GM12878 (cell line): ENCODE measurements around the gene PNPLA8. TPM values are rescaled to one million over a fixed set of nuclear protein-coding genes. Genes with fewer than 3 reads are reported as not detected.

Experiments
- ATAC-seq: fragments of 200-7000 bp; cut with Tn5 transposase; 3 replicates; pipeline ENCODE4 v1.9.1; 2020; ENCODE audit warnings: mild to moderate bottlenecking, moderate library complexity
- BruUV-seq: library from RNA; stranded (reverse); fragments of 400-500 nt; replicated peaks from 2 replicates; lab custom pipeline; 2021; lab: Mats Ljungman, UMichigan
- CTCF ChIA-PET: fragments of 300-600 bp; sonication (Branson Sonifier 250); formaldehyde crosslinking; extraction: SDS; loops from one replicate; lab custom pipeline; 2021; ENCODE audit warnings: inconsistent platforms; lab: Yijun Ruan, JAX
- POLR2A ChIA-PET: fragments of 350-600 bp; formaldehyde crosslinking; extraction: SDS; loops from one replicate; lab custom pipeline; 2021; ENCODE audit warnings: inconsistent platforms; lab: Charles Lee
- RAD21 ChIA-PET: fragments of 300-600 bp; sonication (Branson Sonifier 250); formaldehyde crosslinking; loops from one replicate; lab custom pipeline; 2023; ENCODE audit warnings: antibody characterized with exemption; ENCODE audit not compliant: unreplicated experiment; lab: Charles Lee
- SMC1A ChIA-PET: fragments of 300-600 bp; sonication (Branson Sonifier 250); formaldehyde crosslinking; loops from one replicate; lab custom pipeline; 2023; ENCODE audit not compliant: unreplicated experiment, uncharacterized antibody; lab: Charles Lee
- DNase-seq: peaks from one replicate; pipeline ENCODE4 v3.0.0-alpha.2; 2011; ENCODE audit warnings: low read depth, low spot score
- FAIRE-seq: peaks from 3 replicates; lab custom pipeline; 2011; peaks lifted over from hg19 to GRCh38; lab: Jason Lieb, UNC
- H2AFZ ChIP-seq: 2 replicates; pipeline ENCODE4 v1.6.0; 2011; ENCODE audit warnings: low read depth, low read length, control low read depth; ENCODE audit not compliant: control insufficient read depth
- H3K27ac ChIP-seq: 2 replicates; pipeline ENCODE4 v1.5.1; 2011; ENCODE audit warnings: control low read depth; ENCODE audit not compliant: control insufficient read depth, insufficient read depth
- H3K27me3 ChIP-seq, 2 experiments: replicated peaks in 1 of 2; 2 replicates each; pipeline versions ENCODE4 v1.6.0 to v1.6.1; 2011; ENCODE audit warnings: low read length in 1 of 2; ENCODE audit not compliant: control insufficient read depth in 2 of 2, insufficient read depth in 2 of 2
- H3K36me3 ChIP-seq, 2 experiments: 2 replicates each; pipeline ENCODE4 v1.5.1; 2011; ENCODE audit warnings: low read length in 1 of 2; ENCODE audit not compliant: control insufficient read depth in 2 of 2, insufficient read depth in 2 of 2
- H3K4me1 ChIP-seq: 2 replicates; pipeline ENCODE4 v1.6.1; 2011; ENCODE audit warnings: mild to moderate bottlenecking, low read length, moderate library complexity, mixed read lengths; ENCODE audit not compliant: control insufficient read depth, insufficient read depth
- H3K4me2 ChIP-seq: 2 replicates; pipeline ENCODE4 v1.6.0; 2011; ENCODE audit warnings: control low read depth; ENCODE audit not compliant: control insufficient read depth, insufficient read depth
- H3K4me3 ChIP-seq: fragments of 200-600 bp; sonication (generic); 2 replicates; pipeline ENCODE4 v1.5.1; 2016
- H3K79me2 ChIP-seq: 2 replicates; pipeline ENCODE4 v1.6.0; 2011; ENCODE audit warnings: low read length; ENCODE audit not compliant: control insufficient read depth, insufficient read depth
- H3K9ac ChIP-seq: 2 replicates; pipeline ENCODE4 v1.8.0; 2011; ENCODE audit warnings: low read length, control low read depth, mixed read lengths; ENCODE audit not compliant: control insufficient read depth, insufficient read depth
- H3K9me3 ChIP-seq: replicated peaks from 3 replicates; pipeline ENCODE4 v1.5.1; 2011; ENCODE audit warnings: mild to moderate bottlenecking, low read length; ENCODE audit not compliant: control insufficient read depth, insufficient read depth
- H4K20me1 ChIP-seq: 2 replicates; pipeline ENCODE4 v1.6.0; 2011; ENCODE audit not compliant: control insufficient read depth, insufficient read depth
- MEF2B ChIP-seq: fragments of 450-650 bp; IDR thresholded peaks from 2 replicates; pipeline ENCODE4 v1.6.1; 2018; ENCODE audit warnings: mild to moderate bottlenecking, moderate library complexity; ENCODE audit not compliant: partially characterized antibody, poor library complexity, severe bottlenecking
- MTA2 ChIP-seq: fragments of 450-650 bp; IDR thresholded peaks from 2 replicates; pipeline ENCODE4 v1.6.1; 2016; ENCODE audit warnings: low read depth, mild to moderate bottlenecking, moderate library complexity
- RB1 ChIP-seq: fragments of 450-650 bp; formaldehyde crosslinking; IDR thresholded peaks from 2 replicates; pipeline ENCODE4 v1.6.1; 2017; ENCODE audit warnings: mild to moderate bottlenecking, borderline replicate concordance
- WGBS: methylation state at CpG from one replicate; pipeline ENCODE4 v1.1.6; 2016; ENCODE audit warnings: low lambda C conversion rate; ENCODE audit not compliant: insufficient replicate concordance, insufficient coverage; ENCODE audit errors: missing lambda C conversion rate; 5-methylcytosine and 5-hydroxymethylcytosine counted together
- in situ Hi-C: fragments of 300-500 bp; cut with MboI; formaldehyde crosslinking; loops from 9 replicates; pipeline ENCODE4 v1.14.3; 2018; ENCODE audit warnings: mixed read lengths
- intact Hi-C: fragments of 100-400 bp; cut with micrococcal nuclease; formaldehyde crosslinking; loops from one replicate; pipeline ENCODE4 v1.14.2; 2022; ENCODE audit not compliant: unreplicated experiment
- polyA plus RNA-seq, 11 experiments: library from polyadenylated mRNA; depleted of rRNA in 4 of 11; unstranded in 6 of 11; stranded (reverse) in 5 of 11; fragments of >200 nt; fragmentation: Nextera tagmentation in 4 of 11; fragmentation: Illumina TruSeq in 1 of 11; extraction: Ambion mirVana in 4 of 11; extraction: Trizol in 1 of 11; gene quantifications; 1 replicate in 1 of 11; 2 replicates in 10 of 11; pipeline versions ENCODE4 v1.2.1 to v1.2.3, GENCODE V29; 2011 to 2016; ENCODE audit warnings: inconsistent platforms in 2 of 11, missing spikeins in 2 of 11, low read depth in 1 of 11
- total RNA-seq, 4 experiments: library from RNA; depleted of rRNA in 3 of 4; stranded (reverse); fragments of >200 nt in 3 of 4; fragmentation: Illumina TruSeq in 1 of 4; extraction: Trizol in 1 of 4; gene quantifications; 2 replicates each; pipeline versions ENCODE4 v1.2.1 to v1.2.3, GENCODE V29; 2013 to 2021
- TF ChIP-seq, protein P1 (sequence below), 3 experiments: IDR thresholded peaks in 2 of 3; conservative IDR thresholded peaks in 1 of 3; 2 replicates each; pipeline ENCODE4 v1.5.1; 2011; ENCODE audit warnings: low read depth in 3 of 3, low read length in 3 of 3, mild to moderate bottlenecking in 3 of 3, control low read depth in 2 of 3, moderate library complexity in 2 of 3, inconsistent platforms in 1 of 3, mixed read lengths in 1 of 3; ENCODE audit not compliant: control insufficient read depth in 2 of 3, insufficient read depth in 1 of 3; ENCODE audit errors: extremely low read depth in 1 of 3

PNPLA8 gene
- total and polyA plus RNA-seq, 10 of the 15 experiments (the other 5 are each of a cell fraction or from before 2014, with no cell fraction given), result 8.0 to 16.3 (median 12.2) TPM

DNA sequence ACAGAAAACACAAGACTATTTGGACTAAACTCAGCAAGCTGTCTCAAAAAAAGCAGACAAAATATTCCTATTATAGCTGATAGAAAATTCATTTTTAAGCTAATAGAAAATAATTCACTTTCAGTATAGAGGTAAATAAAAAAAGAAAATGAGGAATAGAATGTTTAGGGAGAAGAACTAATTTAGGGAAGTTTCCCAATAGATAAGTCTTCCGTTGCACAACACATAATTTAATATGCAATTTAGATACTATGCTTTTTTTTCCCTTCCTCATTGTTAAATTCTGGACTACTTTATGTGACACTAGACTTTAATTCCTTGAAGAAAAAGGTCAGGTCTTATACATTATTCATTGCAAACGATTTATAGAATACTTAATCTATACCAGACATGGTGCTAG lies 10.3 kb downstream of the PNPLA8 start (continued):
- no peak for TF ChIP-seq RB1
- TF ChIP-seq MTA2, result no peak

DNA sequence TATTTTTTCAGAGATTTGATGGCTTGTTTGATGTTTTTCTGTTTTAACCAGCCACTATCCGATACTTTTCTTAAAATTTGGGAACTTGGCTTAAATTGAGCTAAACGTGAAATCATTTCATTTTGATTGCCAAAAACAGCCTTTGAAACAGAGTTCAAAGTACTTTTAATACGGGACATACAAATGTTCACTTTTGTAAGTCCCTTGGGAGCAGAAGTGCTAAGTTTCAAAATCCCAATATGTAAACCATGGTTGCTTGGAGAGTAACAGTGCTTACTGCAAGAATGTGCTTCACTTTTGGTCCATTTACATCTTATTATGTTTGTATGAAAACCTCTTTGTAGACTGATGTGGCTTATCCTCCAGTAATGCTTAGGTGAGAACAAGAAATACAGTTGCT lies 10.9 kb downstream of the PNPLA8 start:
- H4K20me1 ChIP-seq, result no peaks in the 10 kb centered on the region
- RAD21 ChIA-PET, result no interaction called here
- FAIRE-seq (no peak), ATAC-seq (no peak), DNase-seq (no peak)
- intact Hi-C loops (no loop called here), in situ Hi-C loops (no loop called here)
- H3K27me3 ChIP-seq, result no peaks in the 10 kb centered on the region
- WGBS, result 53% methylated on average over 3 of the region's 3 CpGs
- TF ChIP-seq, protein P1, sequence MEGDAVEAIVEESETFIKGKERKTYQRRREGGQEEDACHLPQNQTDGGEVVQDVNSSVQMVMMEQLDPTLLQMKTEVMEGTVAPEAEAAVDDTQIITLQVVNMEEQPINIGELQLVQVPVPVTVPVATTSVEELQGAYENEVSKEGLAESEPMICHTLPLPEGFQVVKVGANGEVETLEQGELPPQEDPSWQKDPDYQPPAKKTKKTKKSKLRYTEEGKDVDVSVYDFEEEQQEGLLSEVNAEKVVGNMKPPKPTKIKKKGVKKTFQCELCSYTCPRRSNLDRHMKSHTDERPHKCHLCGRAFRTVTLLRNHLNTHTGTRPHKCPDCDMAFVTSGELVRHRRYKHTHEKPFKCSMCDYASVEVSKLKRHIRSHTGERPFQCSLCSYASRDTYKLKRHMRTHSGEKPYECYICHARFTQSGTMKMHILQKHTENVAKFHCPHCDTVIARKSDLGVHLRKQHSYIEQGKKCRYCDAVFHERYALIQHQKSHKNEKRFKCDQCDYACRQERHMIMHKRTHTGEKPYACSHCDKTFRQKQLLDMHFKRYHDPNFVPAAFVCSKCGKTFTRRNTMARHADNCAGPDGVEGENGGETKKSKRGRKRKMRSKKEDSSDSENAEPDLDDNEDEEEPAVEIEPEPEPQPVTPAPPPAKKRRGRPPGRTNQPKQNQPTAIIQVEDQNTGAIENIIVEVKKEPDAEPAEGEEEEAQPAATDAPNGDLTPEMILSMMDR (IDR thresholded peaks at IDR 0.05 in 2 of 3, conservative IDR thresholded peaks at IDR 0.05 in 1 of 3; ENCODE audit: control insufficient read depth in 2 of 3, extremely low read depth in 1 of 3, insufficient read depth in 1 of 3, low read depth in 3 of 3, low read length in 3 of 3), result no peak
- TF ChIP-seq MEF2B, result peak; percentile 42
- no peak overlapping the region for H3K4me3 ChIP-seq
- CTCF ChIA-PET, result no interaction called here
- H3K9ac ChIP-seq, result no peak overlapping the region
- no peak overlapping the region for H2AFZ ChIP-seq
- H3K36me3 ChIP-seq, result peaks cover 0 to 4% of the 10 kb centered on the region in 2 experiments; a peak in 1 of 4 replicates
- SMC1A ChIA-PET, result interaction anchor here (1.3 to 1.6 kb wide), 3 partner anchors 8 to 11 kb away, joined by 3 to 7 read pairs (median 6); partner anchors contain the start of gene PNPLA8
- H3K27ac ChIP-seq, result no peak overlapping the region
- no peaks in the 10 kb centered on the region; the same call in 2 of the 3 replicates for H3K9me3 ChIP-seq
- H3K79me2 ChIP-seq, result no peaks in the 10 kb centered on the region
- H3K4me1 ChIP-seq, result no peaks in the 10 kb centered on the region
- H3K4me2 ChIP-seq, result no peak overlapping the region
- no TSS peak for BruUV-seq
- POLR2A ChIA-PET, result interaction anchor here (1.0 kb wide), 1 partner anchor 12 kb away, joined by 3 read pairs; no protein-coding TSS in a partner anchor
